Muscle layer of colon (tissue), 2 donors: ENCODE results near the gene SSH2.

Experiments
- H3K27ac ChIP-seq: one replicate; pipeline ENCODE4 v1.7.0; 2013; ENCODE audit warnings: low read depth, mild to moderate bottlenecking, low read length, moderate library complexity
- H3K27me3 ChIP-seq, 2 donors: one replicate each; pipeline ENCODE4 v1.7.0; 2013; ENCODE audit warnings: low read length in 2 of 2, mild to moderate bottlenecking in 2 of 2; ENCODE audit not compliant: insufficient read depth in 2 of 2, control insufficient read depth in 1 of 2
- H3K36me3 ChIP-seq: one replicate; pipeline ENCODE4 v1.7.0; 2013; ENCODE audit warnings: mild to moderate bottlenecking, low read length; ENCODE audit not compliant: insufficient read depth
- H3K4me1 ChIP-seq: one replicate; pipeline ENCODE4 v1.7.0; 2013; ENCODE audit warnings: mild to moderate bottlenecking, low read length; ENCODE audit not compliant: insufficient read depth
- H3K4me3 ChIP-seq, 2 donors: one replicate each; pipeline ENCODE4 v1.7.0; 2013; ENCODE audit warnings: low read length in 2 of 2, low read depth in 1 of 2, mild to moderate bottlenecking in 1 of 2, moderate library complexity in 1 of 2
- H3K9ac ChIP-seq: one replicate; pipeline ENCODE4 v1.7.0; 2013; ENCODE audit warnings: low read length
- H3K9me3 ChIP-seq: one replicate; pipeline ENCODE4 v1.7.0; 2013; ENCODE audit warnings: mild to moderate bottlenecking, low read length
- donor health status: abdominal sarcoma.
- donor health status: Adenocarcinoma of cecum.

Gene SSH2

GRCh38 chr17:29645515-29646051 is 284.4 kb downstream of the SSH2 start:
- Histone ChIP-seq H3K9ac (no peak overlapping the region), H3K9me3 (no peaks in the 10 kb centered on the region), H3K4me3 (no peak overlapping the region), H3K4me1 (peaks cover 37% of the 10 kb centered on the region), H3K27ac (no peak overlapping the region), H3K27me3 (no peaks in the 10 kb centered on the region), H3K36me3 (peaks cover 9% of the 10 kb centered on the region)

DNA sequence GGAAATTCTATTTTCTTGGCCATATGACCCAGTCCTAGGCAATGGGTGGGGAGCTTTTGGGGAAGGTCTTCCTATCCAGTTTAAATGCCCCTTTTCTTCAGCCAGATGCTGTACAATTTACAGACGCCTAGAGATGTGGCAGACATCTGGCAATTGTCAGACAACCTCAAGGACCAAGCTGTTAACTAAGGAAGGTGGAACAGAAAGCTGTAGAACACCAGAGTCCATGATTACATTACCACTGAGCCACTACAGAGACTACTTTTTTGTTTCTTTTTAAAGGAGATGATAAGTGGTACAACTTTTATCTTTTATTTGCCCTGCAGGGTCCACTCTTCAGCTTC is 286.2 kb downstream of the SSH2 start:
- Histone ChIP-seq H3K4me3 (no peak overlapping the region), H3K27me3 (no peaks in the 10 kb centered on the region), H3K9ac (no peak overlapping the region), H3K36me3 (peaks cover 9% of the 10 kb centered on the region), H3K27ac (no peak overlapping the region), H3K9me3 (no peaks in the 10 kb centered on the region), H3K4me1 (peaks cover 43% of the 10 kb centered on the region)

GRCh38 chr17:29642171-29642611 is 287.8 kb downstream of the SSH2 start:
- Histone ChIP-seq H3K4me1 (peaks cover 43% of the 10 kb centered on the region), H3K27ac (no peak overlapping the region), H3K27me3 (no peaks in the 10 kb centered on the region), H3K9me3 (no peaks in the 10 kb centered on the region), H3K9ac (no peak overlapping the region), H3K36me3 (no peaks in the 10 kb centered on the region), H3K4me3 (no peak overlapping the region)

DNA sequence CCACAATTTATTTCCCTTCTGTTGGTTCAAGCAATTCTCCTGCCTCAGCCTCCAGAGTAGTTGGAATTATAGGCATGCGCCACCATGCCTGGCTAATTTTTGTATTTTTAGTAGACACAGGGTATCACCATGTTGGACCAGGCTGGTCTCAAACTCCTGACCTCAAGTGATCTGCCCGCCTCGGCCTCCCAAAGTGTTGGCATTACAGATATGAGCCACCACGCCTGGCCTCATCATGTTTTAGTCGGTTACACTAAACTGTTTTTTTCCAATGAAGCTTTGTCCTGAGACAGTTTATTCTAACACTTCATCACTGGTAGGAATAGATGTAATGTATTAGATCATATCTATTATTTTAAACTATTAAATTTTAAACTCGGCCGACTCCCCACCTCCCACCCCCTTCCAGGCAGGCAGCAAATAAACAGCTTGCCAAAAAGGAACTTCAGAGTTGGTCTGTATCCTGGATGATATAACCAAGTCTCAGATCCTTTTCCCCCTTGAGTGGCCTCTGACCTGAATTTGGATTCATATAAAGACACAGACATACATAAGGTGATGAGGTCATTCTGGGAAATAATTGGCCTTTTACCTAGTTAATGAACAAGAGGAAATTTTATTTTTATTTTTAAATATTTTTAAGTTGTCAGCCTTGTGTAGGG is 288.9 kb downstream of the SSH2 start:
- Histone ChIP-seq H3K36me3 (peaks cover 7% of the 10 kb centered on the region), H3K9me3 (no peaks in the 10 kb centered on the region), H3K27me3 (no peaks in the 10 kb centered on the region), H3K9ac (no peak overlapping the region), H3K4me1 (peaks cover 43% of the 10 kb centered on the region), H3K27ac (no peak overlapping the region), H3K4me3 (no peak overlapping the region)

DNA sequence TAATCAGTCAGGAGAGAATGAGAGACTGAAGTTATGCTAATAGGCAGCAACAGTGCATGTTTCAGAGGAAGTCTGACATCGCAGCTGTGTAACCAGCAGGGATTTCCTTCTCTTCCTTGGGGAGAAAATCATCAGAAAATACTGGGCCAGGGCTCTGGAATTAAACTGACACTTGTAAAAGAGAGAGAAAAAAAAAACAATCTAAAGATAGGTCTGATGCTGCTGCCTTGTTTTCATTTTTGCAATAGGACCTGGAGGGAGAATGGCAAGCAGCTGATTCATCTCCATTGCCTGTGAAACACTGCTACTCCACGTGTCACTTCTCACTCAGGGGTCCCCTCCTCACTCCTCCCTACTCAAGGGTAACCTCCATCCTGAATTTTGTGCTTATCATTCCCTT is 289.6 kb downstream of the SSH2 start:
- Histone ChIP-seq H3K4me3 (no peak overlapping the region), H3K27ac (no peak overlapping the region), H3K9ac (no peak overlapping the region), H3K4me1 (peaks cover 36% of the 10 kb centered on the region), H3K36me3 (peaks cover 10% of the 10 kb centered on the region), H3K9me3 (no peaks in the 10 kb centered on the region), H3K27me3 (no peaks in the 10 kb centered on the region)

- peaks cover 36% of the 10 kb centered on the region for H3K36me3 ChIP-seq
- no peaks in the 10 kb centered on the region for H3K9me3 ChIP-seq
- peaks cover 1% of the 10 kb centered on the region for H3K4me1 ChIP-seq
- no peak overlapping the region for H3K4me3 ChIP-seq
- no peak overlapping the region for H3K9ac ChIP-seq
- H3K27ac ChIP-seq, result no peak overlapping the region
- H3K27me3 ChIP-seq, result no peaks in the 10 kb centered on the region
These were observed 296.1 kb downstream of the SSH2 start for GRCh38 chr17:29633886-29634285.

- H3K9ac ChIP-seq, result no peak overlapping the region
- no peak overlapping the region for H3K27ac ChIP-seq
- H3K36me3 ChIP-seq, result peaks cover 26% of the 10 kb centered on the region
These were observed 299.3 kb downstream of the SSH2 start for GRCh38 chr17:29630630-29631193.

DNA sequence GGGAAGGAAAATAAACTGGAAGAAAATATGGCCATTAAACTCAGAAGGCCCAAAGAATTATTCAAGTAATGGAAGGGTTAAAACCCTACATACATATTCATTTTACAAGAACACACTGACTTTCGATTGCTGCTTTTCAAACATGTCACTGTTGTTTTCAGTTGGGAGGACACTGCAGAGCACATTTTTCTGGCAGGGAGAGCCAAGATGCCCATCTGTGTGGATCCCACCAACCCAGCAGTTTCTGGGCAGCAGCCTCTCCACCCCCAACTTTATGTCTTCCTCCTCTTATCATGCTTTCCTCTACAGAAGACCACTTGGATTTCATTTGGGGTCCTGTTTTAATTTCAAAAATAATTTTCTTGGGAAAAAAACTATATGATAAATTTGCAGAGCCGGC is 300.2 kb downstream of the SSH2 start:
- Histone ChIP-seq H3K27me3 (no peaks in the 10 kb centered on the region), H3K36me3 (peaks cover 26% of the 10 kb centered on the region), H3K4me1 (no peaks in the 10 kb centered on the region), H3K9ac (no peak overlapping the region), H3K9me3 (no peaks in the 10 kb centered on the region), H3K4me3 (no peak overlapping the region), H3K27ac (no peak overlapping the region)

More at GRCh38 chr17:29630630-29631193, 299.3 kb downstream of the SSH2 start:
- no peaks in the 10 kb centered on the region for H3K9me3 ChIP-seq
- H3K27me3 ChIP-seq, result no peaks in the 10 kb centered on the region
- no peaks in the 10 kb centered on the region for H3K4me1 ChIP-seq
- no peak overlapping the region for H3K4me3 ChIP-seq

GRCh38 chr17:29628644-29629043 is 301.4 kb downstream of the SSH2 start:
- H3K9ac ChIP-seq, result no peak overlapping the region
- peaks cover 26% of the 10 kb centered on the region for H3K36me3 ChIP-seq
- H3K27ac ChIP-seq, result no peak overlapping the region
- H3K27me3 ChIP-seq, result no peaks in the 10 kb centered on the region
- no peaks in the 10 kb centered on the region for H3K4me1 ChIP-seq
- no peaks in the 10 kb centered on the region for H3K9me3 ChIP-seq
- no peak overlapping the region for H3K4me3 ChIP-seq

- no peak overlapping the region for H3K27ac ChIP-seq
These were observed 302.1 kb downstream of the SSH2 start for GRCh38 chr17:29627951-29628350.

DNA sequence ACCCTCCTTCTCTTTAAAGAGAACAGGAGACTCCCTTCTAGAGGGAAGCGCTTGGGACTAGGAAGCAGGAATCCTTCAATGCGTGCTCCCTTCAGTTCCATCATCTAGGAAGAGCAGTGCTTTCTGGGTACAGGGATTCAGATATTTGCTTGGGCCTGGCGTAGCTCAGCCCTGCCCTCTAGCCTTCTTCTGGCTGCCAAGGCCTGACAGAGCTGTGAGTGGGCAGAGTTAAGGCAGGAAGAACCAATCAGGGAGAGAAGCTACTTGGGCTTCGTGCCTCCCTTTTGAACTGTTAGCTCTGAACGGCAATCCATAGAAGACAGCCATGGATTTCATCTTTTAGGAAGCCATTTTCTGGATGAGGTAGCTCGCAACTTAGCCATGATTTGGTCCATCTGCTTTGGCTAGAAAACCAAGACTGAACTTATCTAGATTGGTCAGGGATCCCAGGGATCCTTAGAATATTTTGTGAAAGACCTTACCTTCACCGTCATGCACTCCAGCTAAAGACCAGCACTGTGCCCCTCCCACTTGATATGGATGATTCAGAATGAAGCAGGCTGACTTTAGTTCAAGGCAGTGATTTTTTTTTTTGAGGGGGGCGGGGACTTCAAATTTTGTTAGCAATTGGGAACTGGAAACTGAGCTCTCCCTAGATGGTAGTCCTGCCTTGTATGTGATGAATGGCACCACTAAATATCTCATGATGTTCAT is 304.8 kb downstream of the SSH2 start:
- no peak overlapping the region for H3K9ac ChIP-seq
- H3K27me3 ChIP-seq, result no peaks in the 10 kb centered on the region
- no peak overlapping the region for H3K4me3 ChIP-seq
- H3K27ac ChIP-seq, result no peak overlapping the region
- no peaks in the 10 kb centered on the region for H3K9me3 ChIP-seq
- H3K36me3 ChIP-seq, result no peaks in the 10 kb centered on the region
- peaks cover 12% of the 10 kb centered on the region for H3K4me1 ChIP-seq

More at GRCh38 chr17:29627951-29628350, 302.1 kb downstream of the SSH2 start:
- no peaks in the 10 kb centered on the region for H3K4me1 ChIP-seq
- H3K36me3 ChIP-seq, result peaks cover 26% of the 10 kb centered on the region
- H3K9ac ChIP-seq, result no peak overlapping the region
- no peak overlapping the region for H3K4me3 ChIP-seq
- no peaks in the 10 kb centered on the region for H3K27me3 ChIP-seq
- no peaks in the 10 kb centered on the region for H3K9me3 ChIP-seq
